ENCODE measurements around the gene ZNF516. TPM values are rescaled to one million over a fixed set of nuclear protein-coding genes. Genes with fewer than 3 reads are reported as not detected.

The ZNF516 gene
- total RNA-seq, 3 donors from 2014 or later = 22.0 to 47.9 (median 23.2) TPM

- intact Hi-C loops (cut with DNase I, micrococcal nuclease) = no loop called here
- Histone ChIP-seq H3K36me3 (ENCODE audit: low read depth) (no peaks in the 10 kb centered on the region), H3K9me3 (no peaks in the 10 kb centered on the region), H3K4me3 (peak overlapping the region; percentile 38), H3K4me1 (ENCODE audit: low read depth) (peaks cover 8% of the 10 kb centered on the region)
- no peak for TF ChIP-seq CTCF (IDR thresholded peaks at IDR 0.05)
- ATAC-seq (peak; percentile 87), DNase-seq (peak; percentile 99 to 100 (median 100))
Observed at GRCh38 chr18:76492669-76493212, 2.3 kb downstream of the ZNF516 start.

GRCh38 chr18:76491776-76492668 is 3.0 kb downstream of the ZNF516 start:
- DNase-seq = peak; percentile 55 to 75 (median 71)
- H3K4me3 ChIP-seq = peak overlapping the region; percentile 38
- no peaks in the 10 kb centered on the region for H3K36me3 ChIP-seq (ENCODE audit: low read depth)
- intact Hi-C loops (cut with DNase I, micrococcal nuclease) = no loop called here
- no peaks in the 10 kb centered on the region for H3K9me3 ChIP-seq
- ATAC-seq = peak; percentile 20
- no peak for TF ChIP-seq CTCF (IDR thresholded peaks at IDR 0.05)
- peaks cover 8% of the 10 kb centered on the region for H3K4me1 ChIP-seq (ENCODE audit: low read depth)

GRCh38 chr18:76491473-76491775 is 3.6 kb downstream of the ZNF516 start:
- intact Hi-C loops (cut with DNase I, micrococcal nuclease) = no loop called here
- no peak for TF ChIP-seq CTCF (IDR thresholded peaks at IDR 0.05)
- peak; percentile 61 for ATAC-seq
- Histone ChIP-seq H3K4me1 (ENCODE audit: low read depth) (peaks cover 8% of the 10 kb centered on the region), H3K36me3 (ENCODE audit: low read depth) (no peaks in the 10 kb centered on the region), H3K9me3 (no peaks in the 10 kb centered on the region), H3K4me3 (peak overlapping the region; percentile 38)
- peak; percentile 89 to 90 (median 89) for DNase-seq

- TF ChIP-seq CTCF (IDR thresholded peaks at IDR 0.05) = no peak
- Histone ChIP-seq H3K36me3 (ENCODE audit: low read depth) (no peaks in the 10 kb centered on the region), H3K4me3 (peak overlapping the region; percentile 54), H3K9me3 (no peaks in the 10 kb centered on the region), H3K4me1 (ENCODE audit: low read depth) (peaks cover 8% of the 10 kb centered on the region)
- peak; percentile 77 to 86 (median 83) for DNase-seq
- peak; percentile 28 for ATAC-seq
- intact Hi-C loops (cut with DNase I, micrococcal nuclease) = no loop called here
Observed at GRCh38 chr18:76490670-76491472, 4.2 kb downstream of the ZNF516 start.

GRCh38 chr18:76490033-76490432 is 5.0 kb downstream of the ZNF516 start:
- no peak for TF ChIP-seq CTCF (IDR thresholded peaks at IDR 0.05)
- intact Hi-C loops (cut with DNase I, micrococcal nuclease) = no loop called here
- Histone ChIP-seq H3K36me3 (ENCODE audit: low read depth) (no peaks in the 10 kb centered on the region), H3K4me3 (no peak overlapping the region), H3K9me3 (no peaks in the 10 kb centered on the region), H3K4me1 (ENCODE audit: low read depth) (peaks cover 8% of the 10 kb centered on the region)
- no peak for DNase-seq
- ATAC-seq = no peak
